Prostate gland (tissue), 2 donors: ENCODE data around the gene TSEN15.

Experiments
- POLR2A ChIP-seq: fragments of 450-650 bp; IDR thresholded peaks from one replicate; pipeline ENCODE4 v1.6.1; 2016; ENCODE audit warnings: antibody characterized with exemption, mild to moderate bottlenecking
- POLR2AphosphoS5 ChIP-seq: sonication (generic); formaldehyde crosslinking; IDR thresholded peaks from one replicate; pipeline ENCODE4 v1.6.1; 2017; ENCODE audit warnings: antibody characterized with exemption
- TF ChIP-seq, protein P1 (sequence below), 4 experiments: fragments of 200-600 bp in 2 of 4; fragments of 450-650 bp in 2 of 4; sonication (generic) in 2 of 4; IDR thresholded peaks; 1 replicate in 3 of 4; 2 replicates in 1 of 4; pipeline ENCODE4 v1.5.1; 2016 to 2019; ENCODE audit warnings: antibody characterized with exemption in 4 of 4, mild to moderate bottlenecking in 2 of 4, moderate library complexity in 2 of 4

DNA sequence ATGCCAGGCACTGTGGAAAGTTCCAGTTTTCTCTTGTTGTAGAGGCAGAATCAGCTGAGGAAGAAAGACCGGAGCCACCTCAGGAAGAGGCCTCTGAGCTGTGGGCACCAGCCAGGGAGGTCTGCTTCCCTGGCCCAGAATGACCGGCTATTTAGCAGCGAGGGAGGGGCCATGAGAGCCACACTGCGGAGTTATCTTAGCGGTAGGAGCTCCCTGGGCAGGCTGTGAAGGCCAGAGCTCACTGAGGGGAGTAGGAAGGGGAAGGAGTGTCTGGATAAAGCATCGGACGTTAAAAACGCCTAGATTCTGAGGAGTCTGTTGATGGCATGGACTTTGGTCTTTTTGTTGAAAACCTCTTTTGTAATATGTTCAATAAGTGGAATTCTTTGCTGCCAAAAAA lies 36.5 kb downstream of the TSEN15 start:
- TF ChIP-seq, protein P1, sequence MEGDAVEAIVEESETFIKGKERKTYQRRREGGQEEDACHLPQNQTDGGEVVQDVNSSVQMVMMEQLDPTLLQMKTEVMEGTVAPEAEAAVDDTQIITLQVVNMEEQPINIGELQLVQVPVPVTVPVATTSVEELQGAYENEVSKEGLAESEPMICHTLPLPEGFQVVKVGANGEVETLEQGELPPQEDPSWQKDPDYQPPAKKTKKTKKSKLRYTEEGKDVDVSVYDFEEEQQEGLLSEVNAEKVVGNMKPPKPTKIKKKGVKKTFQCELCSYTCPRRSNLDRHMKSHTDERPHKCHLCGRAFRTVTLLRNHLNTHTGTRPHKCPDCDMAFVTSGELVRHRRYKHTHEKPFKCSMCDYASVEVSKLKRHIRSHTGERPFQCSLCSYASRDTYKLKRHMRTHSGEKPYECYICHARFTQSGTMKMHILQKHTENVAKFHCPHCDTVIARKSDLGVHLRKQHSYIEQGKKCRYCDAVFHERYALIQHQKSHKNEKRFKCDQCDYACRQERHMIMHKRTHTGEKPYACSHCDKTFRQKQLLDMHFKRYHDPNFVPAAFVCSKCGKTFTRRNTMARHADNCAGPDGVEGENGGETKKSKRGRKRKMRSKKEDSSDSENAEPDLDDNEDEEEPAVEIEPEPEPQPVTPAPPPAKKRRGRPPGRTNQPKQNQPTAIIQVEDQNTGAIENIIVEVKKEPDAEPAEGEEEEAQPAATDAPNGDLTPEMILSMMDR (IDR thresholded peaks at IDR 0.05) = no peak
- TF ChIP-seq POLR2A = no peak
- TF ChIP-seq POLR2AphosphoS5 = no peak
